Skeletal muscle satellite cell (primary cell): ENCODE results near the gene ZNF511.
"Not testable (repeated sequence)": the region's sequence is repeated elsewhere in the genome, so short reads cannot be mapped to it uniquely, and the experiment has no call there.

Experiments used
- H3K27me3 ChIP-seq: 2 replicates; pipeline ENCODE4 v1.7.0; 2013; ENCODE audit warnings: low read length; ENCODE audit not compliant: control insufficient read depth, insufficient read depth
- H3K36me3 ChIP-seq: 2 replicates; pipeline ENCODE4 v1.7.0; 2013; ENCODE audit warnings: mild to moderate bottlenecking, control low read depth, low read length; ENCODE audit not compliant: insufficient read depth
- H3K4me1 ChIP-seq: 2 replicates; pipeline ENCODE4 v1.7.0; 2013; ENCODE audit warnings: low read length; ENCODE audit not compliant: control insufficient read depth, insufficient read depth
- H3K4me2 ChIP-seq: 2 replicates; pipeline ENCODE4 v1.7.0; 2013; ENCODE audit warnings: mild to moderate bottlenecking, low read length
- H3K4me3 ChIP-seq: 2 replicates; pipeline ENCODE4 v1.7.0; 2013; ENCODE audit warnings: low read length
- H3K9ac ChIP-seq: 2 replicates; pipeline ENCODE4 v1.7.0; 2013; ENCODE audit warnings: mild to moderate bottlenecking, low read depth, low read length, moderate library complexity
- H3K9me3 ChIP-seq: replicated peaks from 2 replicates; pipeline ENCODE4 v1.7.0; 2013; ENCODE audit warnings: mild to moderate bottlenecking, control low read depth, low read length

ZNF511 gene

GRCh38 chr10:133322064-133322709, 13.5 kb downstream of the ZNF511 start:
- H3K9ac ChIP-seq, H3K9me3 ChIP-seq, H3K4me2 ChIP-seq, H3K36me3 ChIP-seq, H3K4me1 ChIP-seq, H3K4me3 ChIP-seq: not testable (repeated sequence)
- peaks cover 30% of the 10 kb centered on the region for H3K27me3 ChIP-seq

DNA sequence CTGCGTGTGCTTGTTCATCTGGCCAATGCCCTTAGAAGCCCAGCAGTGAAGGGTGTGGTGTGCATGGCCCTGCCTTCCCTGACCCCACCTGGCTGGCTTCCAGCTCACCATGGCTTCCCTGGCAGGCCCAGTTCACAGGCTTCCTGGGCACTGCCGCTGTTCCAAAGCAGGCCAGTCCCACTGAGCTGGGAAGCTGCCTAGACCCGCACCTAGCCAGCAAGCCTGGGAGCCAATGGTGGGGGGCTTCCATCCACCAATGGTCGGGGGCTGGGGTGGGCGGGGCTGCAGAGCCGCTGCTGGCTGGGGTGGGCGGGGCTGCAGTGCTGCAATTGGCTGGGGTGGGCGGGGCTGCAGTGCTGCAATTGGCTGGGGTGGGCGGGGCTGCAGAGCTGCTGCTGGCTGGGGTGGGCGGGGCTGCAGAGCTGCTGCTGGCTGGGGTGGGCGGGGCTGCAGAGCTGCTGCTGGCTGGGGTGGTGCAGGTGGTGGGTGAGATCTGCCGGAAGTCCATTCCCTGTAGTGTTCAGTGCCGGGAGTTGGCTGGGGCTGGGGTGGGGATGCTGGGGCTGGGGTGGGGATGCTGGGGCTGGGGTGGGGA, 15.6 kb downstream of the ZNF511 start:
- no peaks in the 10 kb centered on the region for H3K9me3 ChIP-seq
- H3K36me3 ChIP-seq, result no peaks in the 10 kb centered on the region
- H3K4me3 ChIP-seq, result no peak overlapping the region
- H3K27me3 ChIP-seq, result peaks cover 45% of the 10 kb centered on the region
- H3K9ac ChIP-seq, result no peak overlapping the region
- peak overlapping the region; percentile 58 for H3K4me2 ChIP-seq
- H3K4me1 ChIP-seq, result peaks cover under 1% of the 10 kb centered on the region

- no peak overlapping the region for H3K4me3 ChIP-seq
- no peak overlapping the region for H3K9ac ChIP-seq
- peaks cover 5% of the 10 kb centered on the region for H3K4me1 ChIP-seq
- H3K27me3 ChIP-seq, result peaks cover 43% of the 10 kb centered on the region
- H3K4me2 ChIP-seq, result peak overlapping the region; percentile 76
- no peaks in the 10 kb centered on the region for H3K36me3 ChIP-seq
- no peaks in the 10 kb centered on the region for H3K9me3 ChIP-seq
Observed at GRCh38 chr10:133324857-133325260, 16.1 kb downstream of the ZNF511 start.

DNA sequence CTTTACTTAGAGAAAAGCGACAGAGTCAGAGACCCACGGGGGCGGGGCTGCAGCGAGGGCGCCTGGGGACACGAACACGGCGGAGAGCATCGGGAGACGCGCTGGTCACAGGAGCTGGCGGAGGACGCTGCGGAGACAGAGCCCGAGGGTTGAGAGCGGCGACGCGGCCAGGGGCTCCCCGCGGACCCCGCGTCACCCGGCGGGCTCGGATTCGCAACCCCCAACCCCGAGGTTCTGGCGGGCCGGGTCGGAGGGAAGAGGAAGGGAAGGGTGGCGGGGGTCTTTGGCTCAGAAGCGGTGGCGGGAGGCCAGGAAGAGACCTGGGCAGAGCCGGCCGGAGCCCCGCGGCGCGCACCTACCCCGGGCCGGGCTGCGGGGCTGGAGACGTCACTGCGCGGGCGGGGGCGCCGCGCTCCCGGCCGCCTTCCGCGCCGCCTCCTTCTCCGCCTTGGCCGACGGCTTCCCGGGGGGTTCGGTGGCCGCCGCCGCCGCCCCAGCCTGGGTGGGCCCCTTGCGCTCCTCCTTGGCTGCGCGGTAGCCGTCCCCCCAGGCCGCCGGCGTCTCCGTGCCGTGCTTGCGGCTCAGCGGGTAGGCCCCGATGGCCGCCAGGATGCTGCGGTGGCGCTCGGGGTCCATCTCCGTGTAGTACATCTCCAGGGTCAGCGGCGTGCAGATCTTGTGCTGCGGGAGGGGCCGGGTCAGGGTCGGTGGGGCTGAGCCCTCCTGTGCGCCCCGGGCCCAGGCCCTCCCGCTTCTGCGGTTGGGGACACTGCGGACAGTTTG, 16.9 kb downstream of the ZNF511 start:
- no peaks in the 10 kb centered on the region for H3K36me3 ChIP-seq
- H3K9me3 ChIP-seq, result no peaks in the 10 kb centered on the region
- no peak overlapping the region for H3K9ac ChIP-seq
- peaks cover 8% of the 10 kb centered on the region for H3K4me1 ChIP-seq
- peak overlapping the region; percentile 39 for H3K4me3 ChIP-seq
- H3K27me3 ChIP-seq, result peaks cover 43% of the 10 kb centered on the region
- H3K4me2 ChIP-seq, result peak overlapping the region; percentile 76

DNA sequence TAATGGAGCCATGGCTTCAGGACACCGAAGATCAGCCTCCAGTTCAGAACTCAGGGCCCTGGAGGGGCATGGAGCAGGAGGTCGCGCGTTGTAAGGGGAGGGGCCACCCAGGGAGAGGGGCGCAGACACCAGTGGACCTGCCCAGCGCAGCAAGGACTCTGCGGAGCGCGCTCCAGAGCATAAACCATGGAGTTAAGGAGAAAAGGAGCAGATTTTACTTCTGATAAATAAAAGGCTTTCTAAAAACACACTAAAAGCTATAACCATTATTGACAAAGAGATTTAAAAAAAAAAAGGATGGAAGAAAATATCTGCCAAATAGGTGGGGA, 17.5 kb downstream of the ZNF511 start:
- Histone ChIP-seq H3K4me1 (peaks cover 8% of the 10 kb centered on the region), H3K9ac (no peak overlapping the region), H3K9me3 (no peaks in the 10 kb centered on the region), H3K36me3 (no peaks in the 10 kb centered on the region), H3K4me3 (no peak overlapping the region), H3K27me3 (peaks cover 48% of the 10 kb centered on the region), H3K4me2 (peak overlapping the region; percentile 76)

DNA sequence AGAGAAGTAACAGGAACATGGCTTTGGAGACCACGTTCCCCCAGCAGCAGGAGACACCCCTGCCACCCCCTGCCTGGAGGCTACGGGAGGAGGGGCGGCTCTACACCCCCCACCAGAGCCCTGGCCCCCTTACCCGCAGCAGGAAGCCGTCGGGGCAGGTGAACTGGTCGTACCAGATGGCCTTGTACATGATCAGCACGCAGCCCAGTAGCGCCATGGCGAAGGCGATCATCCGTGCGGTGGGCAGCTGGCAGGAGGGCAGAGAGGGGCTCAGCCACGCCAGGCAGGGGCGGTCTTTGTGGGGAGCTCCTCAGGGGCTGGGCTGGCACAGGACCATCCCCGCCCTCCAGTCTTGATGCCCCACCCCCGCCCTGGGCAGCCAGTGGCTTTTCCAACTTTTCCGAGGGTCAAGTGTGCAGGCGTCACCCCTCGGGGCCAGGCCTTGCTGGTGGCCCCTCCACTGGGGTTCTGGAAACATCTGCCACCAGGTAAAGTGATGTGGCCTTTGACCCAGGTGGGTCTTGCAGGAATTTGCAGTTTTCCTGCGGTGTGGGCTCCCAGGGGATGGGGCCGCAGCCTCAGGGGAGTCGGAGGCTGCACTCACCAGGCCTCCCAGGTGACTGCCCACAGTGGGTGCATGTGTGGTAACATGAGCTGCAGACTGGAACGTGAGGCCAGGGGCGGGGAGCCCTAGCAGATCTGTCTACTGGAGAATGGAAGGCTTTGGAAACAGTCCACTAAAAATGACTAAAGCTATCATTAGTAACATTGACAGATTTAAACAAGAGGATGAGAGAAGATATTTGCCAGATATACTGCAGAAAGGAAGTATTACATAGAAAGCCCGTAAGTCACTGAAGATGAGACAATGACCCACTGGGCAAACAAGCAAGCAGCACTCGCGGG, 18.3 kb downstream of the ZNF511 start:
- H3K36me3 ChIP-seq, result no peaks in the 10 kb centered on the region
- H3K4me2 ChIP-seq, result no peak overlapping the region
- no peaks in the 10 kb centered on the region for H3K9me3 ChIP-seq
- H3K27me3 ChIP-seq, result peaks cover 56% of the 10 kb centered on the region
- H3K4me1 ChIP-seq, result peaks cover 8% of the 10 kb centered on the region
- no peak overlapping the region for H3K4me3 ChIP-seq
- no peak overlapping the region for H3K9ac ChIP-seq

- Histone ChIP-seq H3K36me3 (no peaks in the 10 kb centered on the region), H3K9me3 (no peaks in the 10 kb centered on the region), H3K9ac (no peak overlapping the region), H3K4me2 (no peak overlapping the region), H3K4me1 (peaks cover 8% of the 10 kb centered on the region), H3K4me3 (no peak overlapping the region), H3K27me3 (peaks cover 64% of the 10 kb centered on the region)
Observed at GRCh38 chr10:133327651-133328357, 19.1 kb downstream of the ZNF511 start.

DNA sequence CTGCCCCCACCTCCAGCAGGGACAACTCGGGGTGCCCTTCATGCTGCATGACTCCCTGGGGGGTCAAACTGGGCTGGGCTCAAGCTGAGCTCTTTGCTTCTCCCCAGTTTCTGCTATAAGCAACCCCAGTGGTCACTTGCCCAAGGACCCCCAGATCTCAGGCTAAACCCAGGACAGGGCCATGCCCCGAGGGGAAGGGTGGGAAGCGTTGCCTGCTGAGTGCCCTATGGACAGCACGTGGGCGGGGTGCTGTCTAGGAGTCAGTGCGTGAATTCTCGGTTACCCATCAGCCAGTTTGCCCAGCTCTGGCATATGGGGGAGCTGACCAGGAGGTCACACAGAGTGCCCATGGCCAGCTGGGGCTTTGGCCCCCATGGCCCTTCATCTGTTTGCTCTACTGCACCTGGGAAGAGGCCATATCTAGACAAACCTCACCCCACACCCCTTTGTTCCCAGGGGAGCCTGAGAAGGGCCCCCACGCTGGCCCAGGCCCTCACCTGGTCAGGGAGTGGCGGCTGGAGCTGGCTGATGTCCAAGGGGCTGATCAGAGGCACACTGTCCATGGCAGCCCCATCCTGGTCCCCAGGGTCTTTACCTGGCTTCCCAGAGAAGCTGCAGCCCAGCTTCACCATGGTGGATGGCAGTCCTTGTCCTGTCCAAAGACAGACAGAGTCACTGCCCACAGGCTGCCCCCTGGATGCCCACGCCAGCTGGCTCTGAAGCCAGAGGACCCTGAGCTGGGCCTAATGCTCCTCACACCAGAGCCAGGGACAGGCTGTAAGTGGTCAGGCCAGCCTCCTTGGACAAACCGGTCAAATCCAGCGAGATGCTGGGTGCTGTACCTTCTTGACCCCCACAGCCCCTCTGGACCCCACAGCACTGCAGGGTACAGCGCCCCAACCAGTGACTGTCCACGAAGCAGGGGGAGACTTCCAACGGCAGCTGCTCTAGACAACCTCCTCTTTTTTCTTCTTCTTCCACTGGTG, 19.9 kb downstream of the ZNF511 start:
- Histone ChIP-seq H3K9me3 (no peaks in the 10 kb centered on the region), H3K4me3 (no peak overlapping the region), H3K9ac (no peak overlapping the region), H3K4me1 (peaks cover 8% of the 10 kb centered on the region), H3K27me3 (peaks cover 67% of the 10 kb centered on the region), H3K36me3 (no peaks in the 10 kb centered on the region), H3K4me2 (no peak overlapping the region)

GRCh38 chr10:133329491-133330202, 20.9 kb downstream of the ZNF511 start:
- Histone ChIP-seq H3K9ac (peak overlapping the region; percentile 63), H3K4me1 (peaks cover 8% of the 10 kb centered on the region), H3K36me3 (no peaks in the 10 kb centered on the region), H3K9me3 (no peaks in the 10 kb centered on the region), H3K4me2 (peak overlapping the region; percentile 95), H3K27me3 (peaks cover 70% of the 10 kb centered on the region), H3K4me3 (peak overlapping the region; percentile 67)
